ENCODE results near the gene FUT4.
"Not testable (repeated sequence)": the region's sequence is repeated elsewhere in the genome, so short reads cannot be mapped to it uniquely, and the experiment has no call there.

The FUT4 gene

GRCh38 chr11:94543695-94544645 lies at the start of gene FUT4:
Gene FUT4 (plus strand): TSS chr11:94543921. CDS start chr11:94544134, 213 bp downstream.
- peak; percentile 90 for DNase-seq

GRCh38 chr11:94494126-94494680 lies 49.5 kb upstream of the FUT4 start:
- DNase-seq = peak; percentile 22

- DNase-seq = no peak
Measured at GRCh38 chr11:94500181-94500580, 43.5 kb upstream of the FUT4 start.

DNA sequence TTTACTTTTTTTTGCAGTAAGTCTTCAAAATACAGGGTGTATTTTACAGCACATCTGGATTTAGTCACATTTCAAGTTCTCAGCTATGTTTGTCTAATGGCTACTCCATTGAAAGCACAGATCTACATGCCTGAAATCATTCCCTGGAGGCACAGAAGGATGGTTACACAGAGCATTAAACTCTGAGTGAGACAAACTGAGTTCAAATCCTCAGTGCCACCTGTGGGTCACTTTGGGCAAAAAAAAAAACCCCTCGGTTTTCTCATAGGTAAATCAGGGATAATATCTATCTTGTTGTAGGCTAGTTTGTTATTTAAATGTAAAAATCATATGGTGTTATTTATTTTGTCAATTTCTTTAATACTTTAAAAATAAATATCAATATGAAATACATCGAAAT lies 42.2 kb upstream of the FUT4 start:
- no peak for DNase-seq

- DNase-seq = peak; percentile 54
Measured at GRCh38 chr11:94504689-94505293, 38.9 kb upstream of the FUT4 start.

DNA sequence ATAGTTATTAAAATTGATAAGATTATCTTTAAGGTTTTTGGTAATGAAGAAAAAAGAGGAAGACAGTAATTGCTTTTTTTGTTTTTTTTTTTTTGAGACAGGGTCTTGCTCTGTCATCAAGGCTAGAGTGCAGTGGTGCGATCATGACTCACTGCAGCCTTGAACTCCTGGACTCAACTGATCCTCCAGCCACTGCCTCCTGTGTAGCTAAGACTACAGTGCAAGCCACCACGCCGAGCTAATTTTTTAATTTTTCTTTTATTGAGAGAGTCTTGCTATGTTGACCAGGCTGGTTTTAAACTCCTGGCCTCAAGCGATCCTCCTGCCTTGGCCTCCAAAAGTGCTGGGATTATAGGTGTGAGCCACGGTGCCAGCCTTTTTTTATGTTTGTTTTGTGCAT lies 37.2 kb upstream of the FUT4 start:
- not testable (repeated sequence) for DNase-seq

DNA sequence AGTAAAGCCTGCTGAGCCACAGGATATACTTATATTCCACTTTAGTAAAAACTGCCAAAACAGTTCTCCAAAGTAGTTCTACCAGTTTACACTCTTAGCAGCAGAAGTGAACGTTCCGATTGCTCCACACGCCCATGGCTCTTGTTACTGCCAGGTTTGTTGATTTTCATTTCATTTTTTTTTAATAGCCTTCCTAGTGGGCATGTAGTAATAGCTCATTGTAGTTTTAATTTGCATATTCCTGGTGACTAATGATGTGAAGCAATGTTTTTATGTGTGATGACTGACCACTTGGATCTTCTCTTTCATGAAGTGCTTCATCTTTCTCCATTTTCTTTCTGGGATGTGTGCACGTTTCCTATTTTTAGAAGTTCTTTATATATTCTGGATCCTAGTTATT lies 36.2 kb upstream of the FUT4 start:
- no peak for DNase-seq

GRCh38 chr11:94511932-94512781 lies 31.6 kb upstream of the FUT4 start, which contains the start of gene C11orf97:
Gene C11orf97 (plus strand): TSS chr11:94512461. CDS start chr11:94512529, 68 bp downstream.
- DNase-seq = peak; percentile 26

- DNase-seq = peak; percentile 44
Measured at GRCh38 chr11:94513091-94513490, 30.6 kb upstream of the FUT4 start.

DNA sequence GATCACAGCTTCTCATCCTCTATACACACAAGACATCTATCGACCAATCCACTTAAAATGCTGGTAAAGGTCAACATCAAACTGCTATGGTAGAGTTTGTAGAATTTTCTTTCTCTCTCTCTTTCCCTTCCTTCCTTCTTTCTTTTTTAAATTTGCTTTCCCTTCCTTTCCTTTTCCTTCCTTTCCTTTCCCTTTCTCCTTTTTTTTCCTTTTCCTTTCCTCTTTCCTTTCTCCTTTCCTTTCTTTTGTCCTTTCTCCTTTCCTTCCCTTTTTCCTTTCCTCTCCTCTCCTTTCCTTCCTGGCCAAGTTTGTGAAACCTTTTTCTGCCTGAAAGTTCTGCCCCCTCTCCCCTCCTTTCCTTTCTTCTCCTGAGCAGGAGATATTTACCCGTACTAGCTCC lies 28.3 kb upstream of the FUT4 start:
- no peak for DNase-seq

- DNase-seq = no peak
Measured at GRCh38 chr11:94516725-94517124, 27.0 kb upstream of the FUT4 start.

DNA sequence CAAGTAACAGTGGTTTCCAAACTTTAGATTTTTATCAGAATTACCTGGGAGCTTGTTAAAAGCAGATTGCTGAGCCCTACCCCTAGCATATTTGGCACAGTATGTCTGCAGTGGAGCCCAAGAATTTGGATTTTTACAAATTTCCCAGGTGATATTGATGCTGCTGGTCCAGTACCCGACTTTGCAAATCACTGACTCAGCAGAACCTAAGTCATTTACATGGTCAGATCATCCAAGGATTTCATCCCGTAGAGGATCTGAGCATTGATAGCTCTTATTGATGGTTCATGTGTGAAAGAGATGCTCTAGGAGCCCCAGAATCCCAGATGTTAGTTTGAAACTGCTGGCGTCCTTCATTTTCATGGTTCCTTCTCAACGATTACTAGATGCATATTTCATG lies 25.4 kb upstream of the FUT4 start:
- DNase-seq = no peak

GRCh38 chr11:94519478-94520084 lies 24.1 kb upstream of the FUT4 start:
- peak; percentile 33 for DNase-seq

DNA sequence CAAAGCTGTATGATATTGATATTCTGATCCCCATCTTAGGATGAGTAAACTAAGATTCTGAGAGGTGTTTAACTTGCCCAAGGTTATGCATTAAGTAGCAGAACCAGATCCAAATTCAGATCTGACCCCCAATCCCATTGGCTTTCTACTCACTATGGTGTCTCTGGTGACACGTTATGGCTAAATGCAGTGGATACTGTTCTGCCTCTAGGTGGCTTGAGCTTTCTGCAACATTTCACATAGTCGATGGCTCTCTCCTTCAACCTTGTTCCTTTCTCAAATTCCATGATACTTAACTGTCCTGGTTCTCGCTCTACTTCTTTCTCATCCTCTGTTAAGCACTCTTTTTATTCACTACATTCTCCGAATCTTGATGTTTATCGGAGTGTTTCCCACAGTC lies 22.0 kb upstream of the FUT4 start:
- DNase-seq = no peak

DNA sequence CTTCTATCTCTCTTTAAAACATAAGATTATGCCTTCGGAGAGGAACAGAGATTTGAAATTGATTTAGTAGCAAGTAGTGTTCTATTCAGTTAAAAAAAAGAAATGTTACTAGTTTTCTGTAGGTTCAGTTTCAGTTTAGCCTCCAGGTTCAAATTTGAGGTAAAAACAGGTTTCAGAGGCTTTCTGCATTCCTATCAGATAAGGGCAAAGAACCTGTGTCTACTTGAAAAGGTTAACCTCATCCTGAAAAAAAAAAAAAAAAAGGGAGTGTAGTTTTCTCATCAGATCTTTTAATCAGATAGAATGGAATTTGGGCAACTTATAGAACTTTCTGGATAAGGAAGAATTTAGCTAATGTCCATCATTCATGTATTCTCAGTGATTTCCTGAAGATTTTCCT lies 19.4 kb upstream of the FUT4 start:
- no peak for DNase-seq

GRCh38 chr11:94525546-94526324 lies 18.0 kb upstream of the FUT4 start:
- no peak for DNase-seq

DNA sequence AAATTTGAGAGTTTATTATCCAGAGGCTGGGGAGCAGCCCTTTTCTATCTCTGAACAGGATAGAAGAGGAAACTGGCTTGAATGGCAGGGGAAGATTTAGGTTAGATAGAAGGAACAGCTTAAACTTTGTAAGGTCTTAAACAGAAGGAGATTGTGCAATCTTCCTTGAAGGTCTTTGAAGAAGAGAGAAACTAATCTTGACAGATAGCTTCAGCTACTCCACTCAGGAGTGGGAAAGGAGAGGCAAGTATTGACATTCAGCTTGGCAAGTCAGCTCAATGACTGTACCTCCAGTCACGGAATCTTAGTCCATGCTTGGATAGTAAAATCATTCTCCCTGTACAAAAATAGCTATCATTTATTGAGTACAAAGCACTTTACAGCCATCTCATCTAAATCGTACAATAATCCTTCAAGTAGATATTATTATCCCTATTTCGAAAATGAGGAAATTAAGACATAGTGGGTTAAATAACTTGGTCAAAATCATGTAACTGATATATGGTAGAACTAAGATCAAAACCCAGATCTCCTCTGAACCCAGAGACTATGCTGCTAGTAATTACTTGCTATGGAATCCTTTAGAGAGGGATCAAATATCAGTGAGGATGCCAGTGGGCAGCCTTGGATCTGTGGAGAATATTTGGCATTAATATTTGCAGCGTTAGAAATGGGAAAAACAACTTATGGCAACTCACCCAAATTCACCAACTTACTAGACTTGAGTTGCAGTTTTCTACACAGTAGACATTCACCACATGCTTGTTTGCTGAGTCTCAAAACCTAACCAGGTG lies 16.9 kb upstream of the FUT4 start:
- DNase-seq = no peak

- no peak for DNase-seq
Measured at GRCh38 chr11:94528551-94528950, 15.2 kb upstream of the FUT4 start.

- no peak for DNase-seq
Measured at GRCh38 chr11:94532211-94532610, 11.5 kb upstream of the FUT4 start.

GRCh38 chr11:94533206-94533605 lies 10.5 kb upstream of the FUT4 start:
- no peak for DNase-seq

Measured in NCI-H510A treated with DMSO at 0.1 percent for 48 hours (cell line).